HG03025 (cell line): ENCODE results near the gene RUSC2.
"Not testable (repeated sequence)": the region's sequence is repeated elsewhere in the genome, so short reads cannot be mapped to it uniquely, and the experiment has no call there.

ENCODE experiments used
- ATAC-seq: cut with Tn5 transposase; IDR thresholded peaks from one replicate; pipeline ENCODE4 v1.9.1; 2021; ENCODE audit warnings: mild to moderate bottlenecking, moderate library complexity; ENCODE audit not compliant: unreplicated experiment, low FRiP score

RUSC2 gene

GRCh38 chr9:35493119-35493518 lies 3.2 kb downstream of the RUSC2 start:
- ATAC-seq: not testable (repeated sequence)

GRCh38 chr9:35495984-35496383 lies 6.1 kb downstream of the RUSC2 start:
- ATAC-seq: no peak

- not testable (repeated sequence) for ATAC-seq
Observed at GRCh38 chr9:35498245-35498644, 8.3 kb downstream of the RUSC2 start.

GRCh38 chr9:35499029-35499700 lies 9.3 kb downstream of the RUSC2 start:
- no peak for ATAC-seq

- no peak for ATAC-seq
Observed at GRCh38 chr9:35499701-35500030, 9.8 kb downstream of the RUSC2 start.

GRCh38 chr9:35500130-35500748 lies 10.3 kb downstream of the RUSC2 start:
- no peak for ATAC-seq

- ATAC-seq: no peak
Observed at GRCh38 chr9:35501946-35502345, 12.0 kb downstream of the RUSC2 start.

GRCh38 chr9:35506359-35506758 lies 16.4 kb downstream of the RUSC2 start:
- ATAC-seq: no peak

- no peak for ATAC-seq
Observed at GRCh38 chr9:35508069-35508468, 18.2 kb downstream of the RUSC2 start.

- no peak for ATAC-seq
Observed at GRCh38 chr9:35510383-35510753, 20.5 kb downstream of the RUSC2 start.

- ATAC-seq: no peak
Observed at GRCh38 chr9:35510754-35511428, 21.0 kb downstream of the RUSC2 start.

GRCh38 chr9:35511453-35511852 lies 21.5 kb downstream of the RUSC2 start:
- no peak for ATAC-seq

- ATAC-seq: no peak
Observed at GRCh38 chr9:35515766-35516165, 25.9 kb downstream of the RUSC2 start.

GRCh38 chr9:35516479-35516878 lies 26.6 kb downstream of the RUSC2 start:
- ATAC-seq: no peak

- no peak for ATAC-seq
Observed at GRCh38 chr9:35517131-35517530, 27.2 kb downstream of the RUSC2 start.

GRCh38 chr9:35517552-35518224 lies 27.8 kb downstream of the RUSC2 start:
- no peak for ATAC-seq

- ATAC-seq: no peak
Observed at GRCh38 chr9:35518225-35518821, 28.4 kb downstream of the RUSC2 start.

GRCh38 chr9:35518981-35519679 lies 29.2 kb downstream of the RUSC2 start:
- ATAC-seq: no peak

- no peak for ATAC-seq
Observed at GRCh38 chr9:35519692-35520363, 29.9 kb downstream of the RUSC2 start.

- no peak for ATAC-seq
Observed at GRCh38 chr9:35520364-35520710, 30.4 kb downstream of the RUSC2 start.
